CD14-positive monocyte (primary cell): Measurements from ENCODE around the gene NUMBL. TPM values are rescaled to one million over a fixed set of nuclear protein-coding genes. Genes with fewer than 3 reads are reported as not detected.

Experiments used
- DNase-seq, 3 donors: peaks; one replicate each; pipeline ENCODE4 v3.0.0-alpha.2; 2011 to 2022
- H2AFZ ChIP-seq: 2 replicates; pipeline ENCODE4 v1.6.0; 2012; ENCODE audit warnings: mild to moderate bottlenecking, low read depth, low read length, inconsistent platforms; ENCODE audit not compliant: insufficient read depth, poor library complexity, severe bottlenecking
- H3K27ac ChIP-seq, 2 donors: 1 replicate in 1 of 2; 2 replicates in 1 of 2; pipeline ENCODE4 v1.5.1; 2012 to 2013; ENCODE audit warnings: low read length in 2 of 2, control low read depth in 1 of 2, inconsistent platforms in 1 of 2, low read depth in 1 of 2, mild to moderate bottlenecking in 1 of 2
- H3K27me3 ChIP-seq, 2 donors: one replicate each; pipeline versions ENCODE4 v1.6.0 to v1.6.1; 2011 to 2013; ENCODE audit warnings: low read length in 2 of 2; ENCODE audit not compliant: control insufficient read depth in 2 of 2, insufficient read depth in 2 of 2
- H3K36me3 ChIP-seq, 2 donors: replicated peaks in 1 of 2; 1 replicate in 1 of 2; 2 replicates in 1 of 2; pipeline versions ENCODE4 v1.5.1 to v1.6.1; 2012 to 2013; ENCODE audit warnings: low read length in 2 of 2, control low read depth in 1 of 2, inconsistent platforms in 1 of 2, mild to moderate bottlenecking in 1 of 2; ENCODE audit not compliant: insufficient read depth in 2 of 2, control insufficient read depth in 1 of 2
- H3K4me1 ChIP-seq, 2 donors: 1 replicate in 1 of 2; 2 replicates in 1 of 2; pipeline versions ENCODE4 v1.5.1 to v1.6.1; 2012 to 2013; ENCODE audit warnings: low read length in 2 of 2, control low read depth in 1 of 2, inconsistent platforms in 1 of 2, mild to moderate bottlenecking in 1 of 2, moderate library complexity in 1 of 2; ENCODE audit not compliant: insufficient read depth in 2 of 2, control insufficient read depth in 1 of 2
- H3K4me2 ChIP-seq: replicated peaks from 2 replicates; pipeline ENCODE3; 2012; ENCODE audit warnings: low read length, moderate library complexity, mild to moderate bottlenecking; ENCODE audit not compliant: poor library complexity, severe bottlenecking; ENCODE audit errors: extremely low read depth
- H3K4me3 ChIP-seq, 3 experiments: fragments of 200-600 bp in 1 of 3; sonication (generic) in 1 of 3; replicated peaks in 1 of 3; 1 replicate in 2 of 3; 2 replicates in 1 of 3; pipeline ENCODE4 v1.5.1; 2011 to 2013; ENCODE audit warnings: low read length in 3 of 3, mild to moderate bottlenecking in 3 of 3, control low read depth in 2 of 3, low read depth in 2 of 3, inconsistent platforms in 1 of 3, moderate library complexity in 1 of 3
- H3K79me2 ChIP-seq: 2 replicates; pipeline ENCODE4 v1.6.0; 2012; ENCODE audit warnings: mild to moderate bottlenecking, control low read depth, inconsistent platforms, low read length, moderate library complexity; ENCODE audit not compliant: insufficient read depth
- H3K9ac ChIP-seq: 2 replicates; pipeline ENCODE4 v1.6.0; 2017; ENCODE audit warnings: low read length, mild to moderate bottlenecking; ENCODE audit not compliant: insufficient read depth, poor library complexity, severe bottlenecking
- H3K9me3 ChIP-seq, 2 donors: replicated peaks in 1 of 2; 1 replicate in 1 of 2; 2 replicates in 1 of 2; pipeline versions ENCODE4 v1.5.1 to v1.6.1; 2012 to 2013; ENCODE audit warnings: low read length in 2 of 2, control low read depth in 1 of 2; ENCODE audit not compliant: control insufficient read depth in 1 of 2, insufficient read depth in 1 of 2
- H4K20me1 ChIP-seq: 2 replicates; pipeline ENCODE4 v1.6.0; 2012; ENCODE audit warnings: mild to moderate bottlenecking, low read length, control low read depth, moderate library complexity; ENCODE audit not compliant: insufficient read depth
- H3K27ac Mint-ChIP-seq, 7 donors: one replicate each; pipeline ENCODE4 v1.8.0; 2020; ENCODE audit warnings: mild to moderate bottlenecking in 7 of 7, mixed read lengths in 7 of 7, moderate library complexity in 6 of 7, inconsistent platforms in 2 of 7
- H3K27me3 Mint-ChIP-seq, 3 donors: one replicate each; pipeline ENCODE4 v1.8.0; 2021 to 2022; ENCODE audit warnings: low read depth in 3 of 3, mild to moderate bottlenecking in 3 of 3, mixed read lengths in 3 of 3, moderate library complexity in 3 of 3, inconsistent platforms in 1 of 3
- H3K36me3 Mint-ChIP-seq, 2 donors: one replicate each; pipeline ENCODE4 v1.8.0; 2020; ENCODE audit warnings: mixed read lengths in 2 of 2, inconsistent platforms in 1 of 2, mild to moderate bottlenecking in 1 of 2
- H3K4me1 Mint-ChIP-seq: one replicate; pipeline ENCODE4 v1.8.0; 2020; ENCODE audit warnings: mild to moderate bottlenecking, mixed read lengths
- H3K4me3 Mint-ChIP-seq, 2 donors: one replicate each; pipeline ENCODE4 v1.8.0; 2020; ENCODE audit warnings: mild to moderate bottlenecking in 2 of 2, mixed read lengths in 2 of 2, moderate library complexity in 1 of 2
- H3K9me3 Mint-ChIP-seq, 7 donors: one replicate each; pipeline ENCODE4 v1.8.0; 2020 to 2022; ENCODE audit warnings: mixed read lengths in 7 of 7, mild to moderate bottlenecking in 6 of 7, moderate library complexity in 6 of 7, inconsistent platforms in 2 of 7
- CTCF ChIP-seq: fragments of 200-600 bp; IDR thresholded peaks from one replicate; pipeline ENCODE4 v1.8.0; 2022; ENCODE audit warnings: antibody characterized with exemption, mild to moderate bottlenecking
- WGBS: methylation state at CpG from one replicate; pipeline ENCODE4 v1.1.5; 2013; ENCODE audit warnings: missing lambda C conversion rate; ENCODE audit not compliant: insufficient coverage; 5-methylcytosine and 5-hydroxymethylcytosine counted together
- intact Hi-C, 2 donors: fragments of 100-400 bp; cut with micrococcal nuclease; formaldehyde crosslinking; loops; one replicate each; pipeline versions ENCODE4 v1.15.0 to v1.15.1; 2023
- polyA plus RNA-seq, 3 donors: library from polyadenylated mRNA; depleted of rRNA in 1 of 3; unstranded in 2 of 3; stranded (reverse) in 1 of 3; fragments of 300-500 nt in 2 of 3; fragments of >200 nt in 1 of 3; fragmentation: Illumina TruSeq in 2 of 3; gene quantifications; 1 replicate in 2 of 3; 2 replicates in 1 of 3; pipeline ENCODE4 v1.2.3, GENCODE V29; 2012 to 2021

NUMBL gene
- polyA plus RNA-seq, 3 donors, result 0.12 to 7.2 (median 0.45) TPM

- H3K4me1 Mint-ChIP-seq, result peaks cover 79% of the 10 kb centered on the region
- H3K9me3 Mint-ChIP-seq, result peaks cover 0 to 3% (median 0%) of the 10 kb centered on the region in 7 donors
- Histone ChIP-seq H3K79me2 (peaks cover 39% of the 10 kb centered on the region), H3K27ac (peak overlapping the region; percentile 72 to 96), H3K9ac (peak overlapping the region; percentile 88), H3K36me3 (peaks cover 0 to 11% of the 10 kb centered on the region in 2 donors), H3K27me3 (no peaks in the 10 kb centered on the region), H3K9me3 (no peaks in the 10 kb centered on the region), H3K4me1 (peaks cover 60 to 69% of the 10 kb centered on the region in 2 donors), H3K4me2 (peak overlapping the region; percentile 87), H4K20me1 (peaks cover 6% of the 10 kb centered on the region), H2AFZ (peak overlapping the region; percentile 96), H3K4me3 (peak overlapping the region; percentile 57 to 91 (median 83))
- TF ChIP-seq CTCF, result no peak
- intact Hi-C loops, result loop anchor here in 1 of 2 donors (1.0 to 2.0 kb wide), 3 partner anchors 26 to 81 kb away; no protein-coding TSS in a partner anchor
- H3K4me3 Mint-ChIP-seq, result peak overlapping the region; percentile 84 to 94
- 7% methylated on average over 20 of the region's 20 CpGs for WGBS
- peak overlapping the region; percentile 83 to 94 (median 87) for H3K27ac Mint-ChIP-seq
- H3K36me3 Mint-ChIP-seq, result peaks cover 16 to 19% of the 10 kb centered on the region in 2 donors
- peaks cover 0 to 6% (median 4%) of the 10 kb centered on the region in 3 donors for H3K27me3 Mint-ChIP-seq
- DNase-seq, result peak in 2 of 3 donors; percentile 10 to 38
These were observed 27.0 kb upstream of the NUMBL start for GRCh38 chr19:40717325-40717879.

DNA sequence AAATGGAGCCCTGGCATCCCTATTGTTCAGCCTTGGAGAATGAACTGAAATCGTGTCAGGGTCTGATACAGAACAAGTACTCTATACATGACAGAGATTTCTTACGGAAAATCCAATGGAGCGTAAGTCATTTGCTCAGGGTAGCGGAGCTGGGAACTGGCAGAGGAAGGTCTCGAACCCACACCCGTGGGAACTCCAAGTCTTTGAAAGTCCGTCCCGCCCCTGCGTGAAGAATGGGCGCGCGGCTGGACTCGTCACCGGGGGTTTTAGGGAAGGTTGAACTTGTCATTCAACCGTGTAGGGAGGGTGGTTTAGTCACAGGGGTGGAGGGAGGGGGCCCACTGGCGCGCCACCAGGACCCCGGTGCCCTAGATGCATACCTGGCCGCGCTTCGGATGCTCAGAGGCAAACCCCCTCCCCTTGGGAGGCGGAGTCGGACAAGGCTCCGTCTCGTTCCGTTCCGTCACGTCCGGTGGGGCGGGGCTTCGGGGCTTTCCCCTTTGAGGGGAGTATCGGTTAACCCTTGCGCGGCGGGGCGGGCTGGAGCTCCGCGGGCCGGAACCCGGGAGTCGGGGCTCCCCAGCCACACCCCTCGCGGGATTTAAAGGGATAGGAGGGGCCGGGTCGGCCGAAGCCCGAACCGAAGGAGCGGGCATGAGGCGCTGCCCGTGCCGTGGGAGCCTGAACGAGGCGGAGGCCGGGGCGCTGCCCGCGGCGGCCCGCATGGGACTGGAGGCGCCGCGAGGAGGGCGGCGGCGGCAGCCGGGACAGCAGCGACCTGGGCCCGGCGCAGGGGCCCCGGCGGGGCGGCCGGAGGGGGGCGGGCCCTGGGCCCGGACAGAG is 26.3 kb upstream of the NUMBL start, which contains the start of the genes COQ8B and ITPKC:
Gene COQ8B, minus strand, starts transcription at position 405 of the 843 bp plus-strand sequence. CDS start 2,254 bp downstream, outside the sequence.
Gene ITPKC, plus strand, starts transcription at position 631 of the 843 bp plus-strand sequence. Its CDS starts 24 bp downstream, at position 655.
- peaks cover 75% of the 10 kb centered on the region for H3K4me1 Mint-ChIP-seq
- TF ChIP-seq CTCF, result no peak
- peaks cover 0 to 3% (median 0%) of the 10 kb centered on the region in 7 donors for H3K9me3 Mint-ChIP-seq
- intact Hi-C loops, result loop anchor here in 1 of 2 donors (1.0 to 2.0 kb wide), 3 partner anchors 25 to 82 kb away; no protein-coding TSS in a partner anchor
- Histone ChIP-seq H3K27ac (peak within 1 kb of the TSS; percentile 72 to 96), H3K9ac (peak within 1 kb of the TSS; percentile 88), H3K36me3 (peaks cover 0 to 7% of the 10 kb centered on the region in 2 donors), H2AFZ (peak within 1 kb of the TSS; percentile 96), H3K4me2 (peak within 1 kb of the TSS; percentile 87), H3K9me3 (no peaks in the 10 kb centered on the region), H3K27me3 (no peaks in the 10 kb centered on the region), H3K79me2 (peaks cover 39% of the 10 kb centered on the region), H3K4me3 (peak within 1 kb of the TSS; percentile 57 to 91 (median 83)), H3K4me1 (peaks cover 60 to 69% of the 10 kb centered on the region in 2 donors), H4K20me1 (no peaks in the 10 kb centered on the region)
- peak within 1 kb of the TSS; percentile 92 to 98 (median 95) for H3K27ac Mint-ChIP-seq
- peaks cover 13 to 21% of the 10 kb centered on the region in 2 donors for H3K36me3 Mint-ChIP-seq
- H3K4me3 Mint-ChIP-seq, result peak within 1 kb of the TSS; percentile 84 to 94
- under 1% methylated on average over 62 of the region's 76 CpGs for WGBS
- DNase-seq, result peak; percentile 91 to 97 (median 93)
- H3K27me3 Mint-ChIP-seq, result peaks cover 0 to 6% (median 5%) of the 10 kb centered on the region in 3 donors
